Activated CD4-positive, alpha-beta T cell treated with anti-CD3 and anti-CD28 coated beads, Interleukin-2, amount 50 U/mL, for 48 hours (primary cell): ENCODE measurements around the gene CHD9NB.

Experiments used
- DNase-seq, 2 experiments: peaks; one replicate each; pipeline ENCODE4 v3.0.0-alpha.2; 2020

Gene CHD9NB

DNA sequence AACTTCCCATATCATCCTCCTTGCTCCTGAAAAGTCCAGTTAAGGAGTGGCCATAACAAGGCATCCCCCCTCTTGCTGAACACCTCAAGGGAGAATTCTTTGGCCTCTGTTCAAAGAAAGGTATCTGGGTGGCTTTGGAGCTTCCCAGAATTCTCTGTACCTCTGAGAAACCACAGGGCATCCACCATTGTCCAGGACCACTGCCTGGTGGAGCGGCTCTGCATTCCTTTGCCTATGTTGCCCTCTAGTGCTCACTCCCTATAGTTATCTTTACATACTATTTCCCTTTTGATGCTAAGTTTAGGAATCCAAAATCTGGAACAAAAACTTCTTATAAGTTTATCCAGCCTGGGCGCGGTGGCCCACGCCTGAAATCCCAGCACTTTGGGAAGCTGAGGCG, 30.3 kb downstream of the CHD9NB start:
- peak; percentile 3 to 10 for DNase-seq

DNA sequence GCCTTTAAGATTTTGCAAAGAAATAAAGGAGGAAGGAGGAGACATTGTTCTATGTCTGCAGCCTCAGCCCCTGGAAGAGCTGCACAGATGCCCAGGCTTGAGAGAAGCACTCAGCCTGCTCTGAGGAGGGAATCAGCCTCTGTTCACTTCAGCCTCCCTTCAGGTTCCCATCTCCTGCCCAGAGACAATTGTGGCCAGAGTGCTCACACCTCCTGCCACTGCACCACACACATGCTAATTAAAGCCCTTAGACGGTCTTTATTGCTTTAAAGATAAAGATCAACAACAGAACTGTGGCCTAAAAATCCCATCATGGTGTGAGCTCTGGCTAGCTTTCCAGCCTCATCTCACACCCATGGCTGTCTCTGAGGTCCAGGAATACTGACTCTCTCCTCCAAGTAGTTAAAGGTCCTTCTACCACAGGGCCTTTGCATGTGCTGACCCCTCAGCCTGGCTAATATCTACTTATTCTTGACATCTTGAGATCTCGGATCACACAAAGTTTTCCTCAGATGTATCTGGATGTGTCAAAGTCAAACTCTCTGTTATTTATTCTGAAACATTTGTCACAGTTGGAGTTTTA, 33.8 kb downstream of the CHD9NB start:
- no peak for DNase-seq

DNA sequence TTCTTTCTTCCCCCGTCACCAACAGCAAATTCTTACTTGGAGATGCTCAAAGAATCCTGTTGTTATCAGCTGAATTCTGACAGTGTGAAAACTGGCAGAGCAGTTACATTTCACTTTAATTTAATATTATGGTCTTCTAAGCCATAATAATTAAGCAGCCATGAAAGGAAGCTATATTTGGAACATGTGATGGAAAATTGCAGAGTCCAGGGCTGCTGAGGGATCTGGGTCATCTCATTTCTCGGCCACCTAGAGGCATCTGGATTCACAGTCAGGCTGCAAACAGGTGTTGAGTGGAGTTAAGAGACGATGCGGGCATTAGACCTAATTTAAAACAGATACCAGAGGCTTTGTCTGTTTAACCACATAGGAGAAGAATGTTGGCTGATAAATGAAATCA, 38.4 kb downstream of the CHD9NB start:
- DNase-seq: no peak

DNA sequence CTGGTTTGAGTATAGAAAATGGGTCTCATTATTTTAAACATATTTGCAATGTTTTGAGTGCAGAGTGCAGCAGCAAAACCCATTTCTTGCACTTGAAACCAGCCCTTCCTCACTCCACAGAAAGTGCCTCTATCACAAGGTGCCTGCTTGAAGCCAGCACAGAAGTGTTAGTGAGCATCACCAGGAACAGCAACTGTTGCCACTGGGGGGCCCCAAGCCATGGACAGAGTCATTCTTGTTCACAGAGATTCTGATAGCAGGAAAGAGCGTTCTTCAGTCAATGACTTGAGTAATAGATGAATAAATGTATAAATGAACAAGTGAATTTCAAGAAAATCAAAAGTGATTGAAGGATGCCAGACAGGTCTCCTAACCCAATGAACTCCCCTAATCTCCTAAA, 45.6 kb downstream of the CHD9NB start:
- DNase-seq: no peak

DNA sequence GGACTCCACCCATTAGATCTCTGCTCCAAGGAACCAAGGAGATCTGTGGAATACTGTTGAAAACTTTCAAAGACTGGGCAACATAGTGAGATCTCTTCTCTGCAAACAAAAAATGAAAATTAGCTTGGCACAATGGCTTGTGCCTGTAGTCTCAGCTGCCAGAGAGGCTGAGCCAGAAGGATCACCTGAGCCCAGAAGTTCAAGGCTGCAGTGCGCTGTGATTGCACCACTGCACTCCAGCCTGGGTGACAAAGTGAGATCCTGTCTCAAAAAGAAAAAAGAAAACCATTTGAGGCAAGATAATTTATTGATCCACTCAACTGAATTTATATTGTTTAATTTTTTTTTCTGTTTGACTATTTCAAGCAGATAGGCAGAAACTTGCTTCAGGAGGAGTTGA, 54.8 kb downstream of the CHD9NB start:
- DNase-seq: no peak

DNA sequence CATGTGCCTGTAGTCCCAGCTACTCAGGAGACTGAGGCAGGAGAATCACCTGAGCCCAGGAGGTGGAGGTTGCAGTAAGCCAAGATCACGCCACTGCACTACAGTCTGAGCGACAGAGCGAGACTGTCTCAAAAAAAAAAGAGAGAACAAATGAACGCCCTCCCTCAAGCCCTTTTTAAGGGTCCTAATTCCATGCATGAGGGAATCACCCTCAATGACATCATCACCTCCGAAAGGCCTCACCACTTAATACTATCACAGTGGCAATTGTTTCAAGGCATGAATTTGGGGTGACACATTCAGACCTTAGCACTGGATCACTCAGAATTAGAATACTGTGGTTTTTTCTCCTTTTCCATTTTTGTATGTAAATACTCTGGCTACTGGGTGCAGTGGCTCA, 57.8 kb downstream of the CHD9NB start:
- DNase-seq: no peak

DNA sequence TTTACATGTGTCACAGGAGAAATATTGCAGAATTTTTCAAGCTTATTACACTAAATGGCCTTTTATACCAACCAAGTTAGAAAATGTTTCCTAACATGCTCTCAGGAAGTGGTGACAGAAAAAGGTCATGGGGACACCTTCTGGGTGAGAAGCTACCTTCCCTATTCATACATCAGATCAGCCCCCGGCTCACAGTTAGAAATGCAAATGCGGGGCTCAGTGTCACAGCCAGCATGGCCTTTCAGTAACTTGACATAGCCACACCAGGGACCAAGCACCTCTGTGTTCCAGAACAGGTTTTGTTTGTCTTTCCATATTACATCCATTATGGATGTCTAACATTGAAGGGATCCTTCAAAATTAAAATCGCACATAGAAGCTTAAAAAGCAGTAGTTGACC, 59.5 kb downstream of the CHD9NB start:
- no peak for DNase-seq

DNA sequence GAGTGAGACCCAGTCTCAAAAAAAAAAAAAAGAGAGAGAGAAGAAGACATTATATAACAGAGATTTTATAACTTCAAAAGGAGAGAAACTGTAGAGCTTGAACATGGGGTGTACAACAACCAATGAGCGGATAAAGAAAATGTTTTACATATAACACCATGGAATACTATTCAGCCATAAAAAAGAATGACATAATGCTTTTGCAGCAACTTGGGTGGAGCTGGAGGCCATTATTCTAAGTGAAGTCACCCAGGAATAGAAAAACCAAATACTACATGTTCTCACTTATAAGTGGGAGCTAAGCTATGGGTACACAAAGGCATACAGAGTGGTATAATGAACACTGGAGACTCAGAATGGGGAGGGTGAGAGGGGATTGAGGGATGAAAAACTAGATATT, 61.1 kb downstream of the CHD9NB start:
- no peak for DNase-seq
